ENCODE measurements around the gene POMP. TPM values are rescaled to one million over a fixed set of nuclear protein-coding genes. Genes with fewer than 3 reads are reported as not detected.

The POMP gene
- total RNA-seq, 1 experiment from 2014 or later: 107 TPM

- ATAC-seq (no peak), DNase-seq (ENCODE audit: low read depth, low spot score) (no peak)
- intact Hi-C loops (cut with micrococcal nuclease): no loop called here
- Histone ChIP-seq H3K79me2 (ENCODE audit: insufficient read depth, low read length) (peaks cover 80% of the 10 kb centered on the region), H3K9me3 (ENCODE audit: control insufficient read depth in 1 of 2, insufficient read depth in 1 of 2, low read depth in 1 of 2, low read length in 2 of 2) (no peaks in the 10 kb centered on the region), H4K20me1 (ENCODE audit: insufficient read depth) (peaks cover 11% of the 10 kb centered on the region; the same call in 1 of the 2 replicates), H3K4me3 (replicated peaks in 1 of 2; ENCODE audit: low read depth in 1 of 2, low read length in 2 of 2) (peak overlapping the region; percentile 88 to 96), H3K9ac (ENCODE audit: low read length) (peak overlapping the region; percentile 84), H3K27ac (ENCODE audit: low read depth, low read length) (peak overlapping the region; percentile 75), H3K4me2 (ENCODE audit: low read length) (peak overlapping the region; percentile 75), H3K27me3 (ENCODE audit: insufficient read depth, low read length) (no peaks in the 10 kb centered on the region), H3K4me1 (ENCODE audit: control insufficient read depth in 1 of 2, insufficient read depth in 2 of 2, low read length in 2 of 2) (peaks cover 14 to 18% of the 10 kb centered on the region in 2 experiments; a peak in 3 of 4 replicates), H3K36me3 (ENCODE audit: control insufficient read depth in 1 of 2, insufficient read depth in 2 of 2, low read length in 2 of 2) (peaks cover 15 to 18% of the 10 kb centered on the region in 2 experiments), H3K9me2 (ENCODE audit: insufficient read depth) (no peaks in the 10 kb centered on the region), H2AFZ (ENCODE audit: low read depth, low read length, poor library complexity, severe bottlenecking) (no peak overlapping the region)
- TF ChIP-seq, protein P1, sequence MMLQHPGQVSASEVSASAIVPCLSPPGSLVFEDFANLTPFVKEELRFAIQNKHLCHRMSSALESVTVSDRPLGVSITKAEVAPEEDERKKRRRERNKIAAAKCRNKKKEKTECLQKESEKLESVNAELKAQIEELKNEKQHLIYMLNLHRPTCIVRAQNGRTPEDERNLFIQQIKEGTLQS (IDR thresholded peaks at IDR 0.05): no peak
- TF ChIP-seq ELF1 (IDR thresholded peaks at IDR 0.05; ENCODE audit: borderline replicate concordance, low read depth) (no peak), ZNF274 (IDR thresholded peaks at IDR 0.05; ENCODE audit: low read depth, low read length) (no peak), EGR1 (IDR thresholded peaks at IDR 0.05; ENCODE audit: low read depth) (no peak), SIN3A (IDR thresholded peaks at IDR 0.05; ENCODE audit: low read depth) (no peak), EZH2 (IDR thresholded peaks at IDR 0.05) (no peak), MAX (IDR thresholded peaks at IDR 0.05) (no peak), SP1 (IDR thresholded peaks at IDR 0.05; ENCODE audit: low read depth) (no peak), CEBPB (IDR thresholded peaks at IDR 0.05; ENCODE audit: low read depth) (no peak), TCF7L2 (IDR thresholded peaks at IDR 0.05; ENCODE audit: borderline replicate concordance, extremely low read depth, insufficient read depth, insufficient read length) (no peak), JUND (IDR thresholded peaks at IDR 0.05) (no peak), RAD21 (IDR thresholded peaks at IDR 0.05; ENCODE audit: low read depth) (no peak), POLR2AphosphoS5 (IDR thresholded peaks at IDR 0.05; ENCODE audit: low read depth, low read length) (no peak), SRF (IDR thresholded peaks at IDR 0.05; ENCODE audit: low read depth) (no peak), CBX3 (IDR thresholded peaks at IDR 0.05; ENCODE audit: low read depth) (no peak)
- TF ChIP-seq, protein P2, sequence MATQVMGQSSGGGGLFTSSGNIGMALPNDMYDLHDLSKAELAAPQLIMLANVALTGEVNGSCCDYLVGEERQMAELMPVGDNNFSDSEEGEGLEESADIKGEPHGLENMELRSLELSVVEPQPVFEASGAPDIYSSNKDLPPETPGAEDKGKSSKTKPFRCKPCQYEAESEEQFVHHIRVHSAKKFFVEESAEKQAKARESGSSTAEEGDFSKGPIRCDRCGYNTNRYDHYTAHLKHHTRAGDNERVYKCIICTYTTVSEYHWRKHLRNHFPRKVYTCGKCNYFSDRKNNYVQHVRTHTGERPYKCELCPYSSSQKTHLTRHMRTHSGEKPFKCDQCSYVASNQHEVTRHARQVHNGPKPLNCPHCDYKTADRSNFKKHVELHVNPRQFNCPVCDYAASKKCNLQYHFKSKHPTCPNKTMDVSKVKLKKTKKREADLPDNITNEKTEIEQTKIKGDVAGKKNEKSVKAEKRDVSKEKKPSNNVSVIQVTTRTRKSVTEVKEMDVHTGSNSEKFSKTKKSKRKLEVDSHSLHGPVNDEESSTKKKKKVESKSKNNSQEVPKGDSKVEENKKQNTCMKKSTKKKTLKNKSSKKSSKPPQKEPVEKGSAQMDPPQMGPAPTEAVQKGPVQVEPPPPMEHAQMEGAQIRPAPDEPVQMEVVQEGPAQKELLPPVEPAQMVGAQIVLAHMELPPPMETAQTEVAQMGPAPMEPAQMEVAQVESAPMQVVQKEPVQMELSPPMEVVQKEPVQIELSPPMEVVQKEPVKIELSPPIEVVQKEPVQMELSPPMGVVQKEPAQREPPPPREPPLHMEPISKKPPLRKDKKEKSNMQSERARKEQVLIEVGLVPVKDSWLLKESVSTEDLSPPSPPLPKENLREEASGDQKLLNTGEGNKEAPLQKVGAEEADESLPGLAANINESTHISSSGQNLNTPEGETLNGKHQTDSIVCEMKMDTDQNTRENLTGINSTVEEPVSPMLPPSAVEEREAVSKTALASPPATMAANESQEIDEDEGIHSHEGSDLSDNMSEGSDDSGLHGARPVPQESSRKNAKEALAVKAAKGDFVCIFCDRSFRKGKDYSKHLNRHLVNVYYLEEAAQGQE (IDR thresholded peaks at IDR 0.05; ENCODE audit: low read depth): no peak
- TF ChIP-seq, protein P3, sequence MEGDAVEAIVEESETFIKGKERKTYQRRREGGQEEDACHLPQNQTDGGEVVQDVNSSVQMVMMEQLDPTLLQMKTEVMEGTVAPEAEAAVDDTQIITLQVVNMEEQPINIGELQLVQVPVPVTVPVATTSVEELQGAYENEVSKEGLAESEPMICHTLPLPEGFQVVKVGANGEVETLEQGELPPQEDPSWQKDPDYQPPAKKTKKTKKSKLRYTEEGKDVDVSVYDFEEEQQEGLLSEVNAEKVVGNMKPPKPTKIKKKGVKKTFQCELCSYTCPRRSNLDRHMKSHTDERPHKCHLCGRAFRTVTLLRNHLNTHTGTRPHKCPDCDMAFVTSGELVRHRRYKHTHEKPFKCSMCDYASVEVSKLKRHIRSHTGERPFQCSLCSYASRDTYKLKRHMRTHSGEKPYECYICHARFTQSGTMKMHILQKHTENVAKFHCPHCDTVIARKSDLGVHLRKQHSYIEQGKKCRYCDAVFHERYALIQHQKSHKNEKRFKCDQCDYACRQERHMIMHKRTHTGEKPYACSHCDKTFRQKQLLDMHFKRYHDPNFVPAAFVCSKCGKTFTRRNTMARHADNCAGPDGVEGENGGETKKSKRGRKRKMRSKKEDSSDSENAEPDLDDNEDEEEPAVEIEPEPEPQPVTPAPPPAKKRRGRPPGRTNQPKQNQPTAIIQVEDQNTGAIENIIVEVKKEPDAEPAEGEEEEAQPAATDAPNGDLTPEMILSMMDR (IDR thresholded peaks at IDR 0.05 in 2 of 3, conservative IDR thresholded peaks at IDR 0.05 in 1 of 3; ENCODE audit: borderline replicate concordance in 1 of 3, insufficient read depth in 1 of 3, low read depth in 2 of 3, low read length in 2 of 3): no peak
- TF ChIP-seq, protein P4, sequence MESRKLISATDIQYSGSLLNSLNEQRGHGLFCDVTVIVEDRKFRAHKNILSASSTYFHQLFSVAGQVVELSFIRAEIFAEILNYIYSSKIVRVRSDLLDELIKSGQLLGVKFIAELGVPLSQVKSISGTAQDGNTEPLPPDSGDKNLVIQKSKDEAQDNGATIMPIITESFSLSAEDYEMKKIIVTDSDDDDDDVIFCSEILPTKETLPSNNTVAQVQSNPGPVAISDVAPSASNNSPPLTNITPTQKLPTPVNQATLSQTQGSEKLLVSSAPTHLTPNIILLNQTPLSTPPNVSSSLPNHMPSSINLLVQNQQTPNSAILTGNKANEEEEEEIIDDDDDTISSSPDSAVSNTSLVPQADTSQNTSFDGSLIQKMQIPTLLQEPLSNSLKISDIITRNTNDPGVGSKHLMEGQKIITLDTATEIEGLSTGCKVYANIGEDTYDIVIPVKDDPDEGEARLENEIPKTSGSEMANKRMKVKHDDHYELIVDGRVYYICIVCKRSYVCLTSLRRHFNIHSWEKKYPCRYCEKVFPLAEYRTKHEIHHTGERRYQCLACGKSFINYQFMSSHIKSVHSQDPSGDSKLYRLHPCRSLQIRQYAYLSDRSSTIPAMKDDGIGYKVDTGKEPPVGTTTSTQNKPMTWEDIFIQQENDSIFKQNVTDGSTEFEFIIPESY (IDR thresholded peaks at IDR 0.05; ENCODE audit: extremely low read depth, insufficient replicate concordance, low read length): no peak
- ChIA-PET CTCF (interaction anchor here (1.7 kb wide), 1 partner anchor 334 kb away, joined by 5 read pairs; no protein-coding TSS in a partner anchor), RAD21 (ENCODE audit: low non-redundant PET in 1 of 2, low total read pairs in 2 of 2, uncharacterized antibody in 2 of 2, unreplicated experiment in 2 of 2) (no interaction called here), POLR2A (interaction anchor here (1.1 to 1.4 kb wide), 3 partner anchors 11 to 17 kb away, joined by 3 read pairs; no protein-coding TSS in a partner anchor)
- no TSS peak for BruUV-seq (replicated peaks)
Measured at GRCh38 chr13:28657784-28658538, 969 bp upstream of the POMP start.

All from HCT116 (cell line).